Adipocyte (in vitro differentiated cells): ENCODE results near the gene ADCYAP1R1.

Experiments used
- DNase-seq: peaks from one replicate; pipeline ENCODE4 v3.0.0-alpha.2; 2015; ENCODE audit warnings: low read depth
- H3K27me3 ChIP-seq: replicated peaks from 2 replicates; pipeline ENCODE4 v1.7.0; 2013; ENCODE audit warnings: mild to moderate bottlenecking, low read length, moderate library complexity; ENCODE audit not compliant: control insufficient read depth, insufficient read depth
- H3K36me3 ChIP-seq: 2 replicates; pipeline ENCODE4 v1.7.0; 2013; ENCODE audit warnings: low read length, mild to moderate bottlenecking, moderate library complexity; ENCODE audit not compliant: control insufficient read depth, insufficient read depth, severe bottlenecking
- H3K4me1 ChIP-seq: 2 replicates; pipeline ENCODE4 v1.7.0; 2013; ENCODE audit warnings: mild to moderate bottlenecking, low read length, moderate library complexity; ENCODE audit not compliant: control insufficient read depth, insufficient read depth
- H3K4me3 ChIP-seq: 2 replicates; pipeline ENCODE4 v1.7.0; 2013; ENCODE audit warnings: mild to moderate bottlenecking, low read length, moderate library complexity
- H3K9ac ChIP-seq: 2 replicates; pipeline ENCODE4 v1.7.0; 2013; ENCODE audit warnings: mild to moderate bottlenecking, low read length, moderate library complexity
- H3K9me3 ChIP-seq: 2 replicates; pipeline ENCODE4 v1.7.0; 2013; ENCODE audit warnings: mild to moderate bottlenecking, low read length, moderate library complexity; ENCODE audit not compliant: control insufficient read depth

Gene ADCYAP1R1

DNA sequence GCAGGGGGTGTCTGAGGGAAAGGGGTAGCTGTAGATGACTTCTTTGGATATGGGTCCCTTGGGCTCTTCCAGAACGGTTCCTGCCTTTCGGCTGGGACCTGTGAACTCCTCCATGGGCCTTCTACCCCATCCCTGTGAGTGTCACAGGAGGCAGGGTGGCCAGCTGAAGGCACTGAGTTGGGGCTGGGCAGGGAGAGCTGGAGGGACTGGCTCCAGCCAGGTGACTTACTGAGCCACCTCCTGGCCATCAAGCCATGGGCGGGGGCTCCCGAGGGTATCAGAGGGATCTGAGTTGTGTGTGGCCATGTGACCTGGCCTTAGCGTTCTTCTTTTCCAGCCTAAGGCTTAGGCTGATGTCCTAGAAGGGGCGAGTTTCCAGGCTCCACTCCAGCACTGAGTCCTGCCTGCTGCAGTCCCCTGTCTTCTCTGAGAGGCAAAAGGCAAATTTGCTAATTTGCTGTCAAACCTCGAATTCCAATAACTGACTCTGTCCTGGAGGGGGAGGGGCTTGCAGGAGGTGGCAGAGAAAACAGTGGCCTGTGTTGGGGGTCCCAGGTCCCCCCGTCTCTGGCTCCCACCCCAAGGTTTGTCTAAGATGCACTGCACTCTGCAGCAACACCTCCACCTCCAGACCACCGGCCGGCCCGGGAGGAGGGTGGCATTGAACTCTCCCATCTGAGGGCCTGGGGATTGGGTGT is 27.2 kb downstream of the ADCYAP1R1 start:
- no peak overlapping the region for H3K9ac ChIP-seq
- no peak for DNase-seq
- H3K4me1 ChIP-seq = peaks cover 1% of the 10 kb centered on the region
- H3K9me3 ChIP-seq = no peaks in the 10 kb centered on the region
- no peaks in the 10 kb centered on the region for H3K36me3 ChIP-seq
- H3K4me3 ChIP-seq = no peak overlapping the region
- H3K27me3 ChIP-seq = peaks cover 15% of the 10 kb centered on the region

DNA sequence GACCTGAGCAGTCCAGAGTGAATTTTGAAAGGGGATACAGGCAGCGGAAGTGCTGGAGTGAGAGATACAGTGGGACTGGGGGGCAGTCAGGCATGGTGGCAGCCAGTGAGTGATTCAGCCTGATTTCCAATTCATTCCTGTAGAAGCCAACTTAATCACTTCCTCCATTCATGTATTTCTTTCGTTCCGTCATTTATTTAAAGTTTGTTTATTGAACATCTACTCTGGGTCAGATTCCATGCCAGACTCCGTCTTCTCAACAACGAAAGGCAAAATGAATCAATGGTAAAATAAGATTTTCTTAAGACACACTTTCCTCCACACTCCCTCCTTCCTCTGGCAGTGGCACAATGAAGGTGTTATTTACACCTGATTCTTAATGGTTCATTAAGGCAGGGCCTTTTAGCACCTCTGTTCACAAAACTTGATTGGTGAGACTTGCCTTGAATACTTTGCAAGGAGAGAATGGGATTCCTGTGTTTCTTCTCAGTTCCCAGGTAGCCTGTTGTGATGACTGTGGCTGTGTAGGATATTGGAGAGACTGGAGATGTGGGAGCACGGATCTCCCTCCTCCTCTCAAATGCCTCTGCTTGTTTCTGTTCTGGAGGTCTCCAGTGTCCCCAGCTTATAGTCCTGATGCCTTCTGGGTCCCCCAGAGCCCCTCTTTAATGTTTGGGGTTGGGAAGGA is 27.9 kb downstream of the ADCYAP1R1 start:
- DNase-seq = no peak
- Histone ChIP-seq H3K9ac (no peak overlapping the region), H3K27me3 (peaks cover 15% of the 10 kb centered on the region), H3K4me1 (no peaks in the 10 kb centered on the region), H3K36me3 (no peaks in the 10 kb centered on the region), H3K9me3 (no peaks in the 10 kb centered on the region), H3K4me3 (no peak overlapping the region)

DNA sequence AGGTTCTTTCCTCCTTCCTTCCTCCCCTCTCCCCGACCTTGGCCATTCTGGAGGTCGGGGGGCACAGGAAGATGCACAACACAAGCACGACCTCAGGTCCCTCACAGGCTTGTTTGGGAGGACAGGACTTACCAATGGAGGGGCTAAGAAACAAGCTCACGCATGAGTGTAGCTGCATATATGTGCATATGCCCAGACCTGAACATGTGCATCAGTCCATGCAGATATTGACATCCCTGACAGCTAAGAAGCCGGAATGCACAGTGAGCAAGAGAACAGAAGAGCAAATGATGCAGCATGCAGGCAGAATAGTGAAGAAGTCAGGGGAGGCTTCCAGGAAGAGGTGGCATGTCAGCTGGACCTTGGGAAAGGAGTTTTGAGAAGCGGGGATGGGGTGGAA is 28.7 kb downstream of the ADCYAP1R1 start:
- no peak overlapping the region for H3K9ac ChIP-seq
- no peaks in the 10 kb centered on the region for H3K4me1 ChIP-seq
- H3K27me3 ChIP-seq = peaks cover 15% of the 10 kb centered on the region
- DNase-seq = no peak
- H3K9me3 ChIP-seq = no peaks in the 10 kb centered on the region
- no peak overlapping the region for H3K4me3 ChIP-seq
- no peaks in the 10 kb centered on the region for H3K36me3 ChIP-seq

DNA sequence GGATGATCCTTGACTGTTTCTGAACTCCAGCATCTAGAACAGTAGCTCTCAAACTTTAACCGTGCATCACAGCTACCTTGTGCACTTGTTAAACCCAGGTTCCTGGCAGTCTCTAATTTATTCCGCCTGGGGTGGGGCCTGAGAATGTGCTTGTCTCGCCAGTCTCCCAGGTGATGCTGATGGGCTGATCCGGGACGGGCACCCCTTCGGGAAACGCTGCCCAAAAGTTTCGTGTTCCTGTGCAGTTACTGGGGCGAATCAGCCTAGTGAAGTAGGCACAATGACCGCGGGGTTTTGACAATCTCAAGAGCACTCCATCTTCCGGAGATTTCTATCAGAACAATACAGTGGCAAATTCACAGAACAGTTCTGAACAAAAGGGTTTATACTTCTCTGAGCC is 29.9 kb downstream of the ADCYAP1R1 start:
- no peak for DNase-seq
- no peaks in the 10 kb centered on the region for H3K9me3 ChIP-seq
- peaks cover 15% of the 10 kb centered on the region for H3K27me3 ChIP-seq
- H3K9ac ChIP-seq = no peak overlapping the region
- no peaks in the 10 kb centered on the region for H3K36me3 ChIP-seq
- no peak overlapping the region for H3K4me3 ChIP-seq
- H3K4me1 ChIP-seq = no peaks in the 10 kb centered on the region

- Histone ChIP-seq H3K4me3 (no peak overlapping the region), H3K9ac (no peak overlapping the region), H3K9me3 (no peaks in the 10 kb centered on the region), H3K27me3 (peaks cover 15% of the 10 kb centered on the region), H3K36me3 (no peaks in the 10 kb centered on the region), H3K4me1 (no peaks in the 10 kb centered on the region)
- DNase-seq = no peak
Observed at GRCh38 chr7:31082447-31082846, 30.3 kb downstream of the ADCYAP1R1 start.

DNA sequence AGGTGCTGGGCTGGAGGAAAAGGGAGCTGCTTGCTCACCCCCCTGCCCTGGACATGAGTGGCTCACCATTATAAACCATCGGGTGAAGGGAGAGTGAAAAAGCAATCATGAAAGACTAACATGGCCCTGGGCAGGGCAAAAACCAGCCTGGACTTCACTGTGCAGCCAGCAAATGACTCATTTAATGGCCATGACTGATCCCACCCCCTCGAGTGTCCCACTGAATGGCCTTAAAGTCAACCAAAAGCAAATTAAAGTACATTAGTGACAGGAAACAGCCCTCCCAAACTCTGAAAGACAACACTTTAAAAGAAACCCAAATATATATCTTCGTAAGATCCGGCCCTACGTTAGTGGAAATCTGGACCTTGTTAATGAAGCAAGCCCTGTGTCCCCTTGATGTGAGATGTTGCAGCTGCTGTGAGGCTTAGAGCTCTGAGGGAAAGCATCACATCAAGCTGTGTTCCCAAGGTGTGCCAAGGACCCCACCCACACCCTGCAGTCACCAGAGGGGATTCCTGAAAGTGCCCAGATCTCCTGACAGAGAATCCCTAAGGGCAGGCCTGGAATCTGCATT is 31.2 kb downstream of the ADCYAP1R1 start:
- DNase-seq = no peak
- no peaks in the 10 kb centered on the region for H3K9me3 ChIP-seq
- H3K4me1 ChIP-seq = no peaks in the 10 kb centered on the region
- H3K27me3 ChIP-seq = peaks cover 15% of the 10 kb centered on the region
- no peak overlapping the region for H3K9ac ChIP-seq
- H3K36me3 ChIP-seq = no peaks in the 10 kb centered on the region
- H3K4me3 ChIP-seq = no peak overlapping the region

GRCh38 chr7:31084226-31084625 is 32.1 kb downstream of the ADCYAP1R1 start:
- H3K9ac ChIP-seq = no peak overlapping the region
- no peaks in the 10 kb centered on the region for H3K9me3 ChIP-seq
- peaks cover 10% of the 10 kb centered on the region for H3K27me3 ChIP-seq
- no peaks in the 10 kb centered on the region for H3K4me1 ChIP-seq
- DNase-seq = no peak
- no peak overlapping the region for H3K4me3 ChIP-seq
- H3K36me3 ChIP-seq = no peaks in the 10 kb centered on the region

DNA sequence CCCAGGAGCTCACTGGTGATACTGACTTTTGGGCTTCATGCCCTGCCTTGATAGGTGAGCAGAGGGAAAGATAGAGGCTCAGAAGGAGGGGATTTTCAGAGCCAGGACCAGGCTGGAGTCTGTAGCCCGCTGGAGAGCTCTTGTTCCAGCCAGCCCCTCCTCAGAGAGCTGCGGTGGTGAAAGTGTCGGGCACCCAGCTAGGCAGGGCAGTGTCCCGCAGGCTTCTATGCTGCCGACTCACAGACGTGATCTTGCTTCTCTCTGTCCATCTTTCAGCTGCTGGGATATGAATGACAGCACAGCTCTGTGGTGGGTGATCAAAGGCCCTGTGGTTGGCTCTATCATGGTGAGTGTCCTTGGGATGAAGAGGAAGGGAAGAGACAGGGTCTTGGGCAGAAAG is 35.2 kb downstream of the ADCYAP1R1 start:
- H3K36me3 ChIP-seq = no peaks in the 10 kb centered on the region
- no peaks in the 10 kb centered on the region for H3K9me3 ChIP-seq
- no peak for DNase-seq
- no peak overlapping the region for H3K9ac ChIP-seq
- no peaks in the 10 kb centered on the region for H3K4me1 ChIP-seq
- no peaks in the 10 kb centered on the region for H3K27me3 ChIP-seq
- H3K4me3 ChIP-seq = no peak overlapping the region

GRCh38 chr7:31091924-31092434 is 39.9 kb downstream of the ADCYAP1R1 start:
- Histone ChIP-seq H3K4me1 (no peaks in the 10 kb centered on the region), H3K9me3 (no peaks in the 10 kb centered on the region), H3K9ac (no peak overlapping the region), H3K36me3 (no peaks in the 10 kb centered on the region), H3K4me3 (no peak overlapping the region), H3K27me3 (peaks cover 9% of the 10 kb centered on the region)
- DNase-seq = no peak

DNA sequence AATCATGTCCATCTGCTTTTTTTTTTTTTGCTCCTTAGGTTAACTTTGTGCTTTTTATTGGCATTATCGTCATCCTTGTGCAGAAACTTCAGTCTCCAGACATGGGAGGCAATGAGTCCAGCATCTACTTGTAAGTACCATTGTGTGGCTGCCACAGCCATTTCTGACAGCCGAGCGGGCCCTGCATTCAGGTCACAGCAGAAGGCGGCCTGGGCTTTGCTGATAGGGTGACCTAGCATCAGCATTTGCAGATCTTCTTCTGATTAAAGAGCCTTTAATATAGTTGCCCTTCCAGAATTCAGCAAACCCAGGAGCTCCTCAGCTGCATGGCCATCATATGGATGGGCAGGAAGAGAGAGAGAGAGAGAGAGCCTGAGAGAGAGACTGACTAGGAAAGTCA is 40.5 kb downstream of the ADCYAP1R1 start:
- Histone ChIP-seq H3K9me3 (no peaks in the 10 kb centered on the region), H3K4me1 (no peaks in the 10 kb centered on the region), H3K9ac (no peak overlapping the region), H3K4me3 (no peak overlapping the region), H3K36me3 (no peaks in the 10 kb centered on the region), H3K27me3 (peaks cover 14% of the 10 kb centered on the region)
- no peak for DNase-seq

GRCh38 chr7:31093282-31093681 is 41.2 kb downstream of the ADCYAP1R1 start:
- Histone ChIP-seq H3K4me1 (no peaks in the 10 kb centered on the region), H3K4me3 (no peak overlapping the region), H3K9ac (no peak overlapping the region), H3K36me3 (no peaks in the 10 kb centered on the region), H3K27me3 (peaks cover 14% of the 10 kb centered on the region), H3K9me3 (no peaks in the 10 kb centered on the region)
- no peak for DNase-seq
